Measurements from ENCODE around the gene GSN.

- TF ChIP-seq CTCF (IDR thresholded peaks at IDR 0.05) = no peak
- TF ChIP-seq POLR2A (IDR thresholded peaks at IDR 0.05) = no peak
Observed at GRCh38 chr9:121259498-121259897, 8.5 kb upstream of the GSN start.

All from esophagus squamous epithelium (tissue), 4 donors.